Peyer's patch (tissue), 4 donors: ENCODE results near the gene EMP1.

ENCODE experiments used
- POLR2A ChIP-seq, 2 donors: fragments of 450-650 bp; IDR thresholded peaks; one replicate each; pipeline ENCODE4 v1.5.1; 2017; ENCODE audit warnings: antibody characterized with exemption in 2 of 2, mild to moderate bottlenecking in 2 of 2, moderate library complexity in 2 of 2
- TF ChIP-seq, protein P1 (sequence below), 6 experiments: fragments of 450-650 bp in 4 of 6; fragments of 200-600 bp in 2 of 6; sonication (generic) in 1 of 6; IDR thresholded peaks; one replicate each; pipeline ENCODE4 v1.5.1; 2017 to 2019; ENCODE audit warnings: antibody characterized with exemption in 6 of 6, mild to moderate bottlenecking in 3 of 6, moderate library complexity in 1 of 6

DNA sequence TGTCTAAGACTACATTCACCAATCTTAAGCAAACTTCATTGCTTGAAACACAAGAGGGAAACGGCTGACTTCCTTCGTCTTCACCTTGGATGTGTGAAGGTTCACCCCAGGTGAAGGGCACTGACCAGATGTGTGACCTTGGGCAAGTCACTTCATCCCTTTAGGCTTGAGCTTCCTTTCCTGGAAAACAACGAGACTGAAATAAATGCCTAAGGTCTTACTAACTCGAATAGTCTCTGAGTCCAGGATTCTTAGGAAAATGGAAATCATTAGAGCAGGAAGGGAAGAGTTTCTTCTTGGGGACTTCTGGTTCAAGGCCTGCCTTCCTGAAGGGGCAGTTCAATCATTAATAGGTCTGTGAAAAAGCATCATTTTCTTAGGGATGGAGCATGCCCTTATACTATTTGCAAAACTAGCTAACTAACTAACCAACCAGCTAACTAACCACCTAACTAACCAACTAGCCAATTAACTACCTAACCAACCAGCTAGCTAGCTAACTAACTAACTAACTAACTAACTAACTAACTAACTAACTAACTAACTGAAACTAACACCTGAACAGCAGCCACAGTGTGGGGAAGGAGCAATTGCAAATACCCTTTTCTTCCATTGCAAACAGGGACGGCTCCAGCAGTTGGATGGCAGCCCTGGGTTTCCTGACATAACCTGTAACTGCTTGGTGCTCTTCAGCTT, 31.5 kb upstream of the EMP1 start:
- TF ChIP-seq, protein P1, sequence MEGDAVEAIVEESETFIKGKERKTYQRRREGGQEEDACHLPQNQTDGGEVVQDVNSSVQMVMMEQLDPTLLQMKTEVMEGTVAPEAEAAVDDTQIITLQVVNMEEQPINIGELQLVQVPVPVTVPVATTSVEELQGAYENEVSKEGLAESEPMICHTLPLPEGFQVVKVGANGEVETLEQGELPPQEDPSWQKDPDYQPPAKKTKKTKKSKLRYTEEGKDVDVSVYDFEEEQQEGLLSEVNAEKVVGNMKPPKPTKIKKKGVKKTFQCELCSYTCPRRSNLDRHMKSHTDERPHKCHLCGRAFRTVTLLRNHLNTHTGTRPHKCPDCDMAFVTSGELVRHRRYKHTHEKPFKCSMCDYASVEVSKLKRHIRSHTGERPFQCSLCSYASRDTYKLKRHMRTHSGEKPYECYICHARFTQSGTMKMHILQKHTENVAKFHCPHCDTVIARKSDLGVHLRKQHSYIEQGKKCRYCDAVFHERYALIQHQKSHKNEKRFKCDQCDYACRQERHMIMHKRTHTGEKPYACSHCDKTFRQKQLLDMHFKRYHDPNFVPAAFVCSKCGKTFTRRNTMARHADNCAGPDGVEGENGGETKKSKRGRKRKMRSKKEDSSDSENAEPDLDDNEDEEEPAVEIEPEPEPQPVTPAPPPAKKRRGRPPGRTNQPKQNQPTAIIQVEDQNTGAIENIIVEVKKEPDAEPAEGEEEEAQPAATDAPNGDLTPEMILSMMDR (IDR thresholded peaks at IDR 0.05): no peak
- no peak for TF ChIP-seq POLR2A (IDR thresholded peaks at IDR 0.05)
